ENCODE measurements around the gene DICER1. TPM values are rescaled to one million over a fixed set of nuclear protein-coding genes. Genes with fewer than 3 reads are reported as not detected.

The DICER1 gene
- total and polyA plus RNA-seq, 9 of the 15 experiments (the other 6 are each of a cell fraction or from before 2014, with no cell fraction given): 2.5 to 23.2 (median 12.4) TPM

DNA sequence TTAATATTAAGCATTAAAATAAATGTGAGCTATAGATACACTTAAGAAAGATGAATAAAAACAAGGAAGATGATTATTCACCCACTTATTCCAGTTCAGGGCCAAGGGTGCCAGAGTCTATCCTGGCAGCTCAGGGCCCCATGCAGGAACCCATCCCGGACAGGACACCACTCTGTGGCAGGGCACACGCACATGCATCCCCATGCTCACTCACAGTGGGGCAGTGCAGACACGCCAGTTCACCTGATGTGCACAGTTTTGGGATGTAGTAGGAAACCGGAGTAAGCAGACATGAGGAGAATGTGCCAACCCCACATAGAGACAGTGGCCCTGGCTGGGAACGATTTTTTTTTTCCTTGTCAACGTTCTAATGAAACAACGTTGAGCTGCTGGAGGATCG is 47.2 kb downstream of the DICER1 start:
- Histone ChIP-seq H3K4me3 (no peak overlapping the region), H3K79me2 (ENCODE audit: control insufficient read depth, insufficient read depth, low read length) (no peaks in the 10 kb centered on the region), H3K4me1 (replicated peaks in 1 of 2; ENCODE audit: control insufficient read depth in 2 of 2, insufficient read depth in 2 of 2, low read length in 2 of 2) (no peaks in the 10 kb centered on the region), H3K27me3 (ENCODE audit: control insufficient read depth in 2 of 2, insufficient read depth in 2 of 2, low read length in 2 of 2) (no peaks in the 10 kb centered on the region), H3K9ac (ENCODE audit: insufficient read depth in 1 of 2, low read depth in 2 of 2, low read length in 2 of 2) (no peak overlapping the region), H3K9me1 (ENCODE audit: control insufficient read depth, insufficient read depth, low read length) (no peaks in the 10 kb centered on the region), H3K36me3 (ENCODE audit: control insufficient read depth, insufficient read depth, low read length) (peaks cover 31% of the 10 kb centered on the region; the same call in 2 of the 3 replicates), H2AFZ (ENCODE audit: low read depth, low read length) (no peak overlapping the region), H3K9me3 (replicated peaks; ENCODE audit: control insufficient read depth, insufficient read depth, low read depth, low read length) (no peaks in the 10 kb centered on the region), H3K27ac (ENCODE audit: extremely low read depth, low read depth, low read length) (no peak overlapping the region), H4K20me1 (replicated peaks; ENCODE audit: control insufficient read depth, insufficient read depth, low read length) (no peaks in the 10 kb centered on the region), H3K4me2 (ENCODE audit: insufficient read depth, low read length) (no peak overlapping the region)
- no TSS peak for BruUV-seq (replicated peaks)
- TF ChIP-seq PRPF4 (IDR thresholded peaks at IDR 0.05; ENCODE audit: insufficient read depth, low read depth, low read length, poor library complexity, severe bottlenecking): no peak
- TF ChIP-seq RBM39 (optimal IDR thresholded peaks at IDR 0.05; ENCODE audit: low read depth, low read length): no peak
- no peak for TF ChIP-seq CBFA2T3 (IDR thresholded peaks at IDR 0.05)
- TF ChIP-seq, protein P1, sequence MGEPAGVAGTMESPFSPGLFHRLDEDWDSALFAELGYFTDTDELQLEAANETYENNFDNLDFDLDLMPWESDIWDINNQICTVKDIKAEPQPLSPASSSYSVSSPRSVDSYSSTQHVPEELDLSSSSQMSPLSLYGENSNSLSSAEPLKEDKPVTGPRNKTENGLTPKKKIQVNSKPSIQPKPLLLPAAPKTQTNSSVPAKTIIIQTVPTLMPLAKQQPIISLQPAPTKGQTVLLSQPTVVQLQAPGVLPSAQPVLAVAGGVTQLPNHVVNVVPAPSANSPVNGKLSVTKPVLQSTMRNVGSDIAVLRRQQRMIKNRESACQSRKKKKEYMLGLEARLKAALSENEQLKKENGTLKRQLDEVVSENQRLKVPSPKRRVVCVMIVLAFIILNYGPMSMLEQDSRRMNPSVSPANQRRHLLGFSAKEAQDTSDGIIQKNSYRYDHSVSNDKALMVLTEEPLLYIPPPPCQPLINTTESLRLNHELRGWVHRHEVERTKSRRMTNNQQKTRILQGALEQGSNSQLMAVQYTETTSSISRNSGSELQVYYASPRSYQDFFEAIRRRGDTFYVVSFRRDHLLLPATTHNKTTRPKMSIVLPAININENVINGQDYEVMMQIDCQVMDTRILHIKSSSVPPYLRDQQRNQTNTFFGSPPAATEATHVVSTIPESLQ (CRISPR knock-in tag; IDR thresholded peaks at IDR 0.05): no peak
- TF ChIP-seq, protein P2, sequence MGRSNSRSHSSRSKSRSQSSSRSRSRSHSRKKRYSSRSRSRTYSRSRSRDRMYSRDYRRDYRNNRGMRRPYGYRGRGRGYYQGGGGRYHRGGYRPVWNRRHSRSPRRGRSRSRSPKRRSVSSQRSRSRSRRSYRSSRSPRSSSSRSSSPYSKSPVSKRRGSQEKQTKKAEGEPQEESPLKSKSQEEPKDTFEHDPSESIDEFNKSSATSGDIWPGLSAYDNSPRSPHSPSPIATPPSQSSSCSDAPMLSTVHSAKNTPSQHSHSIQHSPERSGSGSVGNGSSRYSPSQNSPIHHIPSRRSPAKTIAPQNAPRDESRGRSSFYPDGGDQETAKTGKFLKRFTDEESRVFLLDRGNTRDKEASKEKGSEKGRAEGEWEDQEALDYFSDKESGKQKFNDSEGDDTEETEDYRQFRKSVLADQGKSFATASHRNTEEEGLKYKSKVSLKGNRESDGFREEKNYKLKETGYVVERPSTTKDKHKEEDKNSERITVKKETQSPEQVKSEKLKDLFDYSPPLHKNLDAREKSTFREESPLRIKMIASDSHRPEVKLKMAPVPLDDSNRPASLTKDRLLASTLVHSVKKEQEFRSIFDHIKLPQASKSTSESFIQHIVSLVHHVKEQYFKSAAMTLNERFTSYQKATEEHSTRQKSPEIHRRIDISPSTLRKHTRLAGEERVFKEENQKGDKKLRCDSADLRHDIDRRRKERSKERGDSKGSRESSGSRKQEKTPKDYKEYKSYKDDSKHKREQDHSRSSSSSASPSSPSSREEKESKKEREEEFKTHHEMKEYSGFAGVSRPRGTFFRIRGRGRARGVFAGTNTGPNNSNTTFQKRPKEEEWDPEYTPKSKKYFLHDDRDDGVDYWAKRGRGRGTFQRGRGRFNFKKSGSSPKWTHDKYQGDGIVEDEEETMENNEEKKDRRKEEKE (IDR thresholded peaks at IDR 0.05; ENCODE audit: borderline replicate concordance in 1 of 2, control insufficient read depth in 1 of 2, low read depth in 2 of 2, low read length in 1 of 2): no peak
- no peak for TF ChIP-seq RB1 (IDR thresholded peaks at IDR 0.05; ENCODE audit: low read depth)
- TF ChIP-seq, protein P3, sequence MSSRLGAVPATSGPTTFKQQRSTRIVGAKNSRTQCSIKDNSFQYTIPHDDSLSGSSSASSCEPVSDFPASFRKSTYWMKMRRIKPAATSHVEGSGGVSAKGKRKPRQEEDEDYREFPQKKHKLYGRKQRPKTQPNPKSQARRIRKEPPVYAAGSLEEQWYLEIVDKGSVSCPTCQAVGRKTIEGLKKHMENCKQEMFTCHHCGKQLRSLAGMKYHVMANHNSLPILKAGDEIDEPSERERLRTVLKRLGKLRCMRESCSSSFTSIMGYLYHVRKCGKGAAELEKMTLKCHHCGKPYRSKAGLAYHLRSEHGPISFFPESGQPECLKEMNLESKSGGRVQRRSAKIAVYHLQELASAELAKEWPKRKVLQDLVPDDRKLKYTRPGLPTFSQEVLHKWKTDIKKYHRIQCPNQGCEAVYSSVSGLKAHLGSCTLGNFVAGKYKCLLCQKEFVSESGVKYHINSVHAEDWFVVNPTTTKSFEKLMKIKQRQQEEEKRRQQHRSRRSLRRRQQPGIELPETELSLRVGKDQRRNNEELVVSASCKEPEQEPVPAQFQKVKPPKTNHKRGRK (tag; IDR thresholded peaks at IDR 0.05): no peak
- TF ChIP-seq TAF9B (IDR thresholded peaks at IDR 0.05; ENCODE audit: partially characterized antibody): no peak
- no peak for TF ChIP-seq HOXB6 (CRISPR knock-in tag; IDR thresholded peaks at IDR 0.05; ENCODE audit: borderline replicate concordance)
- TF ChIP-seq, protein P4, sequence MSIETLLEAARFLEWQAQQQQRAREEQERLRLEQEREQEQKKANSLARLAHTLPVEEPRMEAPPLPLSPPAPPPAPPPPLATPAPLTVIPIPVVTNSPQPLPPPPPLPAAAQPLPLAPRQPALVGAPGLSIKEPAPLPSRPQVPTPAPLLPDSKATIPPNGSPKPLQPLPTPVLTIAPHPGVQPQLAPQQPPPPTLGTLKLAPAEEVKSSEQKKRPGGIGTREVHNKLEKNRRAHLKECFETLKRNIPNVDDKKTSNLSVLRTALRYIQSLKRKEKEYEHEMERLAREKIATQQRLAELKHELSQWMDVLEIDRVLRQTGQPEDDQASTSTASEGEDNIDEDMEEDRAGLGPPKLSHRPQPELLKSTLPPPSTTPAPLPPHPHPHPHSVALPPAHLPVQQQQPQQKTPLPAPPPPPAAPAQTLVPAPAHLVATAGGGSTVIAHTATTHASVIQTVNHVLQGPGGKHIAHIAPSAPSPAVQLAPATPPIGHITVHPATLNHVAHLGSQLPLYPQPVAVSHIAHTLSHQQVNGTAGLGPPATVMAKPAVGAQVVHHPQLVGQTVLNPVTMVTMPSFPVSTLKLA (conservative IDR thresholded peaks at IDR 0.05): no peak
- no peak for TF ChIP-seq SMAD2 (IDR thresholded peaks at IDR 0.05; ENCODE audit: low read depth, low read length)
- TF ChIP-seq, protein P5, sequence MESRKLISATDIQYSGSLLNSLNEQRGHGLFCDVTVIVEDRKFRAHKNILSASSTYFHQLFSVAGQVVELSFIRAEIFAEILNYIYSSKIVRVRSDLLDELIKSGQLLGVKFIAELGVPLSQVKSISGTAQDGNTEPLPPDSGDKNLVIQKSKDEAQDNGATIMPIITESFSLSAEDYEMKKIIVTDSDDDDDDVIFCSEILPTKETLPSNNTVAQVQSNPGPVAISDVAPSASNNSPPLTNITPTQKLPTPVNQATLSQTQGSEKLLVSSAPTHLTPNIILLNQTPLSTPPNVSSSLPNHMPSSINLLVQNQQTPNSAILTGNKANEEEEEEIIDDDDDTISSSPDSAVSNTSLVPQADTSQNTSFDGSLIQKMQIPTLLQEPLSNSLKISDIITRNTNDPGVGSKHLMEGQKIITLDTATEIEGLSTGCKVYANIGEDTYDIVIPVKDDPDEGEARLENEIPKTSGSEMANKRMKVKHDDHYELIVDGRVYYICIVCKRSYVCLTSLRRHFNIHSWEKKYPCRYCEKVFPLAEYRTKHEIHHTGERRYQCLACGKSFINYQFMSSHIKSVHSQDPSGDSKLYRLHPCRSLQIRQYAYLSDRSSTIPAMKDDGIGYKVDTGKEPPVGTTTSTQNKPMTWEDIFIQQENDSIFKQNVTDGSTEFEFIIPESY (CRISPR knock-in tag; IDR thresholded peaks at IDR 0.05): no peak
- intact Hi-C loops (cut with micrococcal nuclease) (no loop called here), in situ Hi-C loops (cut with MboI) (no loop called here)
- no peak for FAIRE-seq
- WGBS (ENCODE audit: insufficient coverage, low coverage, missing lambda C conversion rate): 93% methylated on average over 4 of the region's 8 CpGs
- ATAC-seq: no peak
- ChIA-PET POLR2A (no interaction called here), CTCF (ENCODE audit: low intra/inter-chr PET ratio) (no interaction called here)
- DNase-seq (ENCODE audit: extremely low read depth in 1 of 4, low spot score in 3 of 4): no peak

Measured in K562 (cell line).